ENCODE results near the gene SERINC4. TPM values are rescaled to one million over a fixed set of nuclear protein-coding genes. Genes with fewer than 3 reads are reported as not detected.

SERINC4 gene
- total and polyA plus RNA-seq, 10 of the 15 experiments (the other 5 are each of a cell fraction or from before 2014, with no cell fraction given): 0.06 to 0.96 (median 0.26) TPM; not detected in 1

DNA sequence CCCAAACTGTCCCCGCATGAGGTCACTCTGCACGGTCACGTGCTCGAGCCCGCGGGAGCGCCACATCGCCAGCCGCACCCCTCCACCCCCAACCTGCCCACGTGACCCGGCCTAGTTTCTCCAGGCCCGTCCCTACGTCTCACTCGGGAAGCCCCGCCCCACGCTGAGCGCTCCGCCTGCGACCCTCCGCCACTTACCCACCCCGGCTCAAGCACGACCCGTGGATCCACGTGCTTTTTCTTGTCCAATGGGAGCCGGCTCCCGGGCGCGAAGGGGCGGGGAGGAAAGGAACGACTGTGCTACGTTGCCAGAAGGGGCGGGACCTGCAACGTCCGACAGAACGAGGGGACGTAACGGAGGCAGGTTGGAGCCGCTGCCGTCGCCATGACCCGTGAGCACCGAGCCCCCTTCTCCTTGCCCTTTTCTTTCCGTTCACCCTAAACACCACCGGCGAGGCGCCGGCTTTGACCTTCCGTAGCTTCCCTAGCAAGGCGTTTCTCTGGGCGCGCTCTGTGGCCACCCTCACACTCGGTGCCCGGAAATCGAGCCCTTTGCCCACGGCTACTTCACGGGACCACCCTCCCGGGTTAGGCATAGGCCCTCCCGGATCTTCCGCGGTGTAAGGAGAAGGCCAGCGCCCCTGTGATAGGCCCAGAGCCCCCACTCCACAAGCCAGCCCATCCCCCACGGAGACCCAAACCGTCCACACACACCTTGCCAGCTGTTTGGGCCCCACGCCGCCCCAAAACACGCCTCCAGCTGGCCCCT lies 7.8 kb downstream of the SERINC4 start, which contains the start of gene SERF2:
Gene SERF2 (plus strand): TSS at position 328 of the 768 bp plus-strand sequence. CDS start 57 bp downstream, at position 385.
- peak; percentile 90 for FAIRE-seq
- peak; percentile 55; the same call in 1 of the 2 replicates for TF ChIP-seq ZNF207 (IDR thresholded peaks at IDR 0.05; ENCODE audit: borderline replicate concordance)
- TF ChIP-seq, protein P1, sequence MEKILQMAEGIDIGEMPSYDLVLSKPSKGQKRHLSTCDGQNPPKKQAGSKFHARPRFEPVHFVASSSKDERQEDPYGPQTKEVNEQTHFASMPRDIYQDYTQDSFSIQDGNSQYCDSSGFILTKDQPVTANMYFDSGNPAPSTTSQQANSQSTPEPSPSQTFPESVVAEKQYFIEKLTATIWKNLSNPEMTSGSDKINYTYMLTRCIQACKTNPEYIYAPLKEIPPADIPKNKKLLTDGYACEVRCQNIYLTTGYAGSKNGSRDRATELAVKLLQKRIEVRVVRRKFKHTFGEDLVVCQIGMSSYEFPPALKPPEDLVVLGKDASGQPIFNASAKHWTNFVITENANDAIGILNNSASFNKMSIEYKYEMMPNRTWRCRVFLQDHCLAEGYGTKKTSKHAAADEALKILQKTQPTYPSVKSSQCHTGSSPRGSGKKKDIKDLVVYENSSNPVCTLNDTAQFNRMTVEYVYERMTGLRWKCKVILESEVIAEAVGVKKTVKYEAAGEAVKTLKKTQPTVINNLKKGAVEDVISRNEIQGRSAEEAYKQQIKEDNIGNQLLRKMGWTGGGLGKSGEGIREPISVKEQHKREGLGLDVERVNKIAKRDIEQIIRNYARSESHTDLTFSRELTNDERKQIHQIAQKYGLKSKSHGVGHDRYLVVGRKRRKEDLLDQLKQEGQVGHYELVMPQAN (conservative IDR thresholded peaks at IDR 0.05): peak; percentile 93
- peak; percentile 39 for TF ChIP-seq NR2F1 (conservative IDR thresholded peaks at IDR 0.05)
- TF ChIP-seq, protein P2, sequence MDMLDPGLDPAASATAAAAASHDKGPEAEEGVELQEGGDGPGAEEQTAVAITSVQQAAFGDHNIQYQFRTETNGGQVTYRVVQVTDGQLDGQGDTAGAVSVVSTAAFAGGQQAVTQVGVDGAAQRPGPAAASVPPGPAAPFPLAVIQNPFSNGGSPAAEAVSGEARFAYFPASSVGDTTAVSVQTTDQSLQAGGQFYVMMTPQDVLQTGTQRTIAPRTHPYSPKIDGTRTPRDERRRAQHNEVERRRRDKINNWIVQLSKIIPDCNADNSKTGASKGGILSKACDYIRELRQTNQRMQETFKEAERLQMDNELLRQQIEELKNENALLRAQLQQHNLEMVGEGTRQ (IDR thresholded peaks at IDR 0.05; ENCODE audit: borderline replicate concordance, low read depth, low read length): peak; percentile 98
- TF ChIP-seq HCFC1 (IDR thresholded peaks at IDR 0.05; ENCODE audit: low read length): peak; percentile 16; the same call in 1 of the 2 replicates
- TF ChIP-seq BACH1 (IDR thresholded peaks at IDR 0.05; ENCODE audit: borderline replicate concordance): peak; percentile 56; the same call in 1 of the 2 replicates
- TF ChIP-seq, protein P3, sequence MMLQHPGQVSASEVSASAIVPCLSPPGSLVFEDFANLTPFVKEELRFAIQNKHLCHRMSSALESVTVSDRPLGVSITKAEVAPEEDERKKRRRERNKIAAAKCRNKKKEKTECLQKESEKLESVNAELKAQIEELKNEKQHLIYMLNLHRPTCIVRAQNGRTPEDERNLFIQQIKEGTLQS (IDR thresholded peaks at IDR 0.05; ENCODE audit: borderline replicate concordance, extremely low read depth, low read depth, low read length): peak; percentile 92
- peak; percentile 13; the same call in 1 of the 2 replicates for TF ChIP-seq PAX5 (IDR thresholded peaks at IDR 0.05; ENCODE audit: borderline replicate concordance, low read depth, low read length)
- no peak; the same call in 1 of the 2 replicates for TF ChIP-seq TCF3 (IDR thresholded peaks at IDR 0.05; ENCODE audit: borderline replicate concordance, insufficient read depth, low read depth, low read length)
- TF ChIP-seq, protein P4, sequence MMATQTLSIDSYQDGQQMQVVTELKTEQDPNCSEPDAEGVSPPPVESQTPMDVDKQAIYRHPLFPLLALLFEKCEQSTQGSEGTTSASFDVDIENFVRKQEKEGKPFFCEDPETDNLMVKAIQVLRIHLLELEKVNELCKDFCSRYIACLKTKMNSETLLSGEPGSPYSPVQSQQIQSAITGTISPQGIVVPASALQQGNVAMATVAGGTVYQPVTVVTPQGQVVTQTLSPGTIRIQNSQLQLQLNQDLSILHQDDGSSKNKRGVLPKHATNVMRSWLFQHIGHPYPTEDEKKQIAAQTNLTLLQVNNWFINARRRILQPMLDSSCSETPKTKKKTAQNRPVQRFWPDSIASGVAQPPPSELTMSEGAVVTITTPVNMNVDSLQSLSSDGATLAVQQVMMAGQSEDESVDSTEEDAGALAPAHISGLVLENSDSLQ (IDR thresholded peaks at IDR 0.05): peak; percentile 58
- TF ChIP-seq WRNIP1 (IDR thresholded peaks at IDR 0.05; ENCODE audit: borderline replicate concordance, low read depth, low read length): no peak
- TF ChIP-seq EGR1 (IDR thresholded peaks at IDR 0.05; ENCODE audit: borderline replicate concordance in 1 of 2, low read depth in 2 of 2, low read length in 2 of 2): peak; percentile 30 to 69; a peak in 2 of 3 replicates
- peak; percentile 90; the same call in 1 of the 2 replicates for TF ChIP-seq POLR2AphosphoS2 (IDR thresholded peaks at IDR 0.05; ENCODE audit: low read depth, low read length)
- TF ChIP-seq, protein P5, sequence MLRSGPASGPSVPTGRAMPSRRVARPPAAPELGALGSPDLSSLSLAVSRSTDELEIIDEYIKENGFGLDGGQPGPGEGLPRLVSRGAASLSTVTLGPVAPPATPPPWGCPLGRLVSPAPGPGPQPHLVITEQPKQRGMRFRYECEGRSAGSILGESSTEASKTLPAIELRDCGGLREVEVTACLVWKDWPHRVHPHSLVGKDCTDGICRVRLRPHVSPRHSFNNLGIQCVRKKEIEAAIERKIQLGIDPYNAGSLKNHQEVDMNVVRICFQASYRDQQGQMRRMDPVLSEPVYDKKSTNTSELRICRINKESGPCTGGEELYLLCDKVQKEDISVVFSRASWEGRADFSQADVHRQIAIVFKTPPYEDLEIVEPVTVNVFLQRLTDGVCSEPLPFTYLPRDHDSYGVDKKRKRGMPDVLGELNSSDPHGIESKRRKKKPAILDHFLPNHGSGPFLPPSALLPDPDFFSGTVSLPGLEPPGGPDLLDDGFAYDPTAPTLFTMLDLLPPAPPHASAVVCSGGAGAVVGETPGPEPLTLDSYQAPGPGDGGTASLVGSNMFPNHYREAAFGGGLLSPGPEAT (IDR thresholded peaks at IDR 0.05; ENCODE audit: low read depth): peak; percentile 10; the same call in 1 of the 2 replicates

More for the DNA sequence above, 7.8 kb downstream of the SERINC4 start, which contains the start of gene SERF2:
- TSS peak; percentile 65 for BruUV-seq (replicated peaks)
- Histone ChIP-seq H3K4me1 (ENCODE audit: control insufficient read depth, insufficient read depth, low read length) (peaks cover 34% of the 10 kb centered on the region), H2AFZ (ENCODE audit: control insufficient read depth, low read depth, low read length) (peak within 1 kb of the TSS; percentile 90), H3K4me3 (peak within 1 kb of the TSS; percentile 96), H3K27ac (ENCODE audit: control insufficient read depth, insufficient read depth) (peak within 1 kb of the TSS; percentile 99), H3K9ac (ENCODE audit: control insufficient read depth, insufficient read depth, low read length) (peak within 1 kb of the TSS; percentile 100), H3K4me2 (ENCODE audit: control insufficient read depth, insufficient read depth) (peak within 1 kb of the TSS; percentile 99), H3K79me2 (ENCODE audit: control insufficient read depth, insufficient read depth, low read length) (peaks cover 34% of the 10 kb centered on the region), H3K36me3 (ENCODE audit: control insufficient read depth in 2 of 2, insufficient read depth in 2 of 2, low read length in 1 of 2) (peaks cover 5 to 30% of the 10 kb centered on the region in 2 experiments), H3K27me3 (replicated peaks in 1 of 2; ENCODE audit: control insufficient read depth in 2 of 2, insufficient read depth in 2 of 2, low read length in 1 of 2) (no peaks in the 10 kb centered on the region), H4K20me1 (ENCODE audit: control insufficient read depth, insufficient read depth) (no peaks in the 10 kb centered on the region; the same call in none of the 2 replicates), H3K9me3 (replicated peaks; ENCODE audit: control insufficient read depth, insufficient read depth, low read length) (no peaks in the 10 kb centered on the region)
- CTCF ChIA-PET: interaction anchor here (0.6 to 7.1 kb wide), 6 partner anchors 16 to 40 kb away, joined by 3 to 72 read pairs (median 4); partner anchors contain the start of genes ELL3 and MFAP1
- SMC1A ChIA-PET (ENCODE audit: uncharacterized antibody, unreplicated experiment): interaction anchor here (1.1 to 9.4 kb wide), 11 partner anchors 9 to 41 kb away, joined by 3 to 129 read pairs (median 4); partner anchors contain the start of genes ELL3, HYPK and MFAP1
- POLR2A ChIA-PET: interaction anchor here (0.5 to 6.5 kb wide), 10 partner anchors 7 to 52 kb away, joined by 3 to 59 read pairs (median 4); partner anchors contain the start of genes ELL3, HYPK, MFAP1 and SERINC4
- in situ Hi-C loops (cut with MboI) (loop anchor here (10.0 to 25.0 kb wide), 2 partner anchors 933 to 1530 kb away; partner anchors contain the start of genes GANC and TMEM87A), intact Hi-C loops (cut with micrococcal nuclease; ENCODE audit: unreplicated experiment) (loop anchor here (1.0 to 5.0 kb wide), 2 partner anchors 8 to 35 kb away; partner anchors contain the start of genes HYPK, SERINC4 and WDR76)
- RAD21 ChIA-PET (ENCODE audit: unreplicated experiment): interaction anchor here (0.8 to 2.2 kb wide), 7 partner anchors 13 to 40 kb away, joined by 5 to 10 read pairs (median 6); partner anchors contain the start of genes ELL3 and MFAP1
- DNase-seq (ENCODE audit: low read depth, low spot score) (peak; percentile 99), ATAC-seq (peak; percentile 92)
- WGBS (ENCODE audit: insufficient coverage, insufficient replicate concordance, low lambda C conversion rate, missing lambda C conversion rate): under 1% methylated on average over 47 of the region's 66 CpGs
